PC-9 (cell line): ENCODE data around the gene RALGAPA2.

Experiments
- EZH2 ChIP-seq: fragments of 200-600 bp; sonication (generic); IDR thresholded peaks from 2 replicates; pipeline ENCODE4 v1.8.0; 2017; ENCODE audit warnings: antibody characterized with exemption, low read depth
- TF ChIP-seq, protein P1 (sequence below): fragments of 200-600 bp; sonication (generic); conservative IDR thresholded peaks from 2 replicates; pipeline ENCODE4 v1.6.1; 2017; ENCODE audit warnings: mixed run types, antibody characterized with exemption, mild to moderate bottlenecking, moderate library complexity

DNA sequence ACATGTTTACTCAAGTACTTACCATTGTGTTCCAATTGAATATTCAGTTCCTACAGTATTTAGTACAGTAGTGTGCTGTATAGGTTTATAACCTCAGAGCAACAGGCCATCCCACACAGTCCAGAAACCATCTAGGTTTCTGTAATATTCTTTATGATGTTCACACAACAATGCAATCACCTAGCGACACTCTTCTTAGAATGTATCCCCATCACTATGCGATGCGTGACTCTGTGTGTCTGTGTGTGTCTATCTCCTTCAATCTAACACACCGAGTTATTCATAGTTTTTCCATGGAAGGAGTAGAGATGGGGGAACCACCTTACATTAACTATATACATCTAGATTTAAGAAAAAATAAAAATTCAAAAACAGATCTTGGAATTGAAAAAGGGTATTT, 182.8 kb downstream of the RALGAPA2 start:
- TF ChIP-seq, protein P1, sequence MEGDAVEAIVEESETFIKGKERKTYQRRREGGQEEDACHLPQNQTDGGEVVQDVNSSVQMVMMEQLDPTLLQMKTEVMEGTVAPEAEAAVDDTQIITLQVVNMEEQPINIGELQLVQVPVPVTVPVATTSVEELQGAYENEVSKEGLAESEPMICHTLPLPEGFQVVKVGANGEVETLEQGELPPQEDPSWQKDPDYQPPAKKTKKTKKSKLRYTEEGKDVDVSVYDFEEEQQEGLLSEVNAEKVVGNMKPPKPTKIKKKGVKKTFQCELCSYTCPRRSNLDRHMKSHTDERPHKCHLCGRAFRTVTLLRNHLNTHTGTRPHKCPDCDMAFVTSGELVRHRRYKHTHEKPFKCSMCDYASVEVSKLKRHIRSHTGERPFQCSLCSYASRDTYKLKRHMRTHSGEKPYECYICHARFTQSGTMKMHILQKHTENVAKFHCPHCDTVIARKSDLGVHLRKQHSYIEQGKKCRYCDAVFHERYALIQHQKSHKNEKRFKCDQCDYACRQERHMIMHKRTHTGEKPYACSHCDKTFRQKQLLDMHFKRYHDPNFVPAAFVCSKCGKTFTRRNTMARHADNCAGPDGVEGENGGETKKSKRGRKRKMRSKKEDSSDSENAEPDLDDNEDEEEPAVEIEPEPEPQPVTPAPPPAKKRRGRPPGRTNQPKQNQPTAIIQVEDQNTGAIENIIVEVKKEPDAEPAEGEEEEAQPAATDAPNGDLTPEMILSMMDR = no peak
- TF ChIP-seq EZH2 = no peak
